GM12873 (cell line): ENCODE data around the gene SSC5D.

ENCODE experiments used
- TF ChIP-seq, protein P1 (sequence below): IDR thresholded peaks from 2 replicates; pipeline ENCODE4 v1.5.1; 2012; ENCODE audit warnings: low read depth, mild to moderate bottlenecking, moderate library complexity, low read length, control low read depth; ENCODE audit not compliant: insufficient read depth; ENCODE audit errors: missing control alignments

Gene SSC5D

GRCh38 chr19:55486043-55486970, 1.9 kb upstream of the SSC5D start:
- TF ChIP-seq, protein P1, sequence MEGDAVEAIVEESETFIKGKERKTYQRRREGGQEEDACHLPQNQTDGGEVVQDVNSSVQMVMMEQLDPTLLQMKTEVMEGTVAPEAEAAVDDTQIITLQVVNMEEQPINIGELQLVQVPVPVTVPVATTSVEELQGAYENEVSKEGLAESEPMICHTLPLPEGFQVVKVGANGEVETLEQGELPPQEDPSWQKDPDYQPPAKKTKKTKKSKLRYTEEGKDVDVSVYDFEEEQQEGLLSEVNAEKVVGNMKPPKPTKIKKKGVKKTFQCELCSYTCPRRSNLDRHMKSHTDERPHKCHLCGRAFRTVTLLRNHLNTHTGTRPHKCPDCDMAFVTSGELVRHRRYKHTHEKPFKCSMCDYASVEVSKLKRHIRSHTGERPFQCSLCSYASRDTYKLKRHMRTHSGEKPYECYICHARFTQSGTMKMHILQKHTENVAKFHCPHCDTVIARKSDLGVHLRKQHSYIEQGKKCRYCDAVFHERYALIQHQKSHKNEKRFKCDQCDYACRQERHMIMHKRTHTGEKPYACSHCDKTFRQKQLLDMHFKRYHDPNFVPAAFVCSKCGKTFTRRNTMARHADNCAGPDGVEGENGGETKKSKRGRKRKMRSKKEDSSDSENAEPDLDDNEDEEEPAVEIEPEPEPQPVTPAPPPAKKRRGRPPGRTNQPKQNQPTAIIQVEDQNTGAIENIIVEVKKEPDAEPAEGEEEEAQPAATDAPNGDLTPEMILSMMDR, result no peak

GRCh38 chr19:55486971-55487923, 989 bp upstream of the SSC5D start:
- TF ChIP-seq, protein P1, result no peak

- TF ChIP-seq, protein P1, result no peak
Observed at GRCh38 chr19:55488986-55489710, 912 bp downstream of the SSC5D start.

- TF ChIP-seq, protein P1, result no peak
Observed at GRCh38 chr19:55489711-55490477, 1.7 kb downstream of the SSC5D start.

DNA sequence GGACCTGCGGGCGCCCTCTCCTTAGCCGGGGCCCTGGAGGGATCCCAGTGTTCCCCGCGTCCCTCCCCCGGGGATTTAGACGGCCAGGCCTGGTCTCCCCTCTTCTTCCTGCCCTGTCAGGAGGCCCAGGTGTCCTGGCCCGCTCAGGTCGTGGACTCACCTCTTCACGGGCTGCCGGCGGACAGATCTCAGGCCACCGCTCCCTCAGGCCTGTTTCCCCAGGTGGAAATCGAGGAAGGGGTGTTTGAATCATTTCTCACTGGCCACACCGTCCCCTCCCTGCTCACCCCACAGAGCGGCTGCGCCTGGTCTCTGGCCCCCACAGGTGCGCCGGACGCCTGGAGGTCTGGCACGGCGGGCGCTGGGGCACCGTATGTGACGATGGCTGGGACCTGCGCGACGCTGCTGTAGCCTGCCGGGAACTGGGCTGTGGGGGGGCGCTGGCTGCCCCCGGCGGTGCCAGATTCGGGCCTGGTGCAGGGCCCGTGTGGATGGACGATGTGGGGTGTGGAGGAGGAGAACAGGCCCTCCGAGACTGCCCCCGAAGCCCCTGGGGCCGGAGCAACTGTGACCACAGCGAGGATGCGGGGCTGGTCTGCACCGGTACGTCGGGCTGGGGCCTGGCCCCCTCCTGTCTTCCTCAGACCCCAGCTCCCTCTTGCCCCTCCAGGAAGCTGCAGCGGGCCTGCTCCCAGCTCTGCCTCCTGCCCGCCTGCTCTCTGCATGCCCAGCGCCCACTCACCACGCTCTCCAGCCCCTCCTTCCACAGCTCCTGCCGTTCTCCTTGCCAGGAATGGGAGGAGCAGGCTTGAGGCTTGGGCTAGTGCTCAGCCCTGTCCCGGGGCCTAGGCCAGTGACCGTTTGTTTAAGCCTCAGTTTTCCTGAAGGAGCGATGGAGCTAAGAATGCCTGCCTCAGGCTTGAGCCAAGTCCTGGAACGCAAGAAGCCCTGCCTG, 2.5 kb downstream of the SSC5D start:
- TF ChIP-seq, protein P1, result no peak
